Liver (tissue), 3 donors: ENCODE results near the gene MYL10.

Experiments used
- HNF4A ChIP-seq, 2 donors: conservative IDR thresholded peaks; 2 replicates each; pipeline ENCODE4 v1.6.1; 2016; ENCODE audit warnings: antibody characterized with exemption in 2 of 2, mild to moderate bottlenecking in 2 of 2
- MAX ChIP-seq: IDR thresholded peaks from 2 replicates; pipeline ENCODE4 v1.6.1; 2016; ENCODE audit warnings: antibody characterized with exemption
- REST ChIP-seq: IDR thresholded peaks from 2 replicates; pipeline ENCODE4 v1.6.1; 2016; ENCODE audit warnings: antibody characterized with exemption, mild to moderate bottlenecking
- SP1 ChIP-seq: IDR thresholded peaks from 2 replicates; pipeline ENCODE4 v1.6.1; 2018; ENCODE audit warnings: antibody characterized with exemption, mild to moderate bottlenecking
- TAF1 ChIP-seq: conservative IDR thresholded peaks from 2 replicates; pipeline ENCODE4 v1.6.1; 2016; ENCODE audit warnings: antibody characterized with exemption, mild to moderate bottlenecking
- TF ChIP-seq, protein P1 (sequence below): fragments of 150-350 bp; IDR thresholded peaks from 2 replicates; pipeline ENCODE4 v1.5.1; 2017; ENCODE audit warnings: improper control_type of control experiment, low read depth, low read length; ENCODE audit not compliant: missing input control
- donor health status: healthy.
- donor health status: healthy.

DNA sequence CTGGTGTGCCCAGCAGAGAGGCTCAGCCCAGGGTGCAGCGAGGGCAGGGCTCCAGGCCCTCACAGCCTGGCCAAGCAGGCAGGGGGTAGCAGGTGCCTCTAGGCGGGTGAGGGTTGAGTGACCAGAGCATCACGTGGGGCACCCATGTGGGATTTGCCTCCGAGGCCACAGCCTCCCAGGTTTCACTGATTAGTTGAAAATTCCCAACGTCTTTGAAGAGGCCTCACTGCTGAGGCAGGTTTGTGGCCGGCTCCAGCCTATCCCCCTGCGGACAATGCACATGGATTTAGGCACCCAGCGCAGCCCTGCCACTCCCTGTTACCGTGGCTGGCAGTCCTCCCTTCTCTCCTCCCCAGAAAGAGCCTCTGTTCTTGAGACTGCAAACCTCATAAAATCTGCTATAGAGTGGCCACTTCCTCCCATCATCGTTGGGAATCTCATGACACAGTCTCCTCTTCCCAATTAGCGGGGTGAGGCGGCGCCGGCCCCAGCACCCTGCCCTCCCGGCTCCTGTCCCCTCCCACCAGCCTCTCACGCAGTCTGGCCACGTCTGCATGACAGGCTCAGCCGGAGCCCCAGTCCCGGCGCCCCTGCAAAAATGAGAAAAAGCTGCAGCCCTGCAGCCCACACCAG is 10.8 kb downstream of the MYL10 start:
- TF ChIP-seq, protein P1, sequence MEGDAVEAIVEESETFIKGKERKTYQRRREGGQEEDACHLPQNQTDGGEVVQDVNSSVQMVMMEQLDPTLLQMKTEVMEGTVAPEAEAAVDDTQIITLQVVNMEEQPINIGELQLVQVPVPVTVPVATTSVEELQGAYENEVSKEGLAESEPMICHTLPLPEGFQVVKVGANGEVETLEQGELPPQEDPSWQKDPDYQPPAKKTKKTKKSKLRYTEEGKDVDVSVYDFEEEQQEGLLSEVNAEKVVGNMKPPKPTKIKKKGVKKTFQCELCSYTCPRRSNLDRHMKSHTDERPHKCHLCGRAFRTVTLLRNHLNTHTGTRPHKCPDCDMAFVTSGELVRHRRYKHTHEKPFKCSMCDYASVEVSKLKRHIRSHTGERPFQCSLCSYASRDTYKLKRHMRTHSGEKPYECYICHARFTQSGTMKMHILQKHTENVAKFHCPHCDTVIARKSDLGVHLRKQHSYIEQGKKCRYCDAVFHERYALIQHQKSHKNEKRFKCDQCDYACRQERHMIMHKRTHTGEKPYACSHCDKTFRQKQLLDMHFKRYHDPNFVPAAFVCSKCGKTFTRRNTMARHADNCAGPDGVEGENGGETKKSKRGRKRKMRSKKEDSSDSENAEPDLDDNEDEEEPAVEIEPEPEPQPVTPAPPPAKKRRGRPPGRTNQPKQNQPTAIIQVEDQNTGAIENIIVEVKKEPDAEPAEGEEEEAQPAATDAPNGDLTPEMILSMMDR, result no peak
- no peak for TF ChIP-seq SP1
- no peak for TF ChIP-seq MAX
- TF ChIP-seq TAF1, result no peak
- no peak for TF ChIP-seq HNF4A (conservative IDR thresholded peaks at IDR 0.05)
- no peak for TF ChIP-seq REST
